ENCODE measurements around the gene YIPF3. TPM values are rescaled to one million over a fixed set of nuclear protein-coding genes. Genes with fewer than 3 reads are reported as not detected.

Gene YIPF3
- 118 TPM for total RNA-seq

DNA sequence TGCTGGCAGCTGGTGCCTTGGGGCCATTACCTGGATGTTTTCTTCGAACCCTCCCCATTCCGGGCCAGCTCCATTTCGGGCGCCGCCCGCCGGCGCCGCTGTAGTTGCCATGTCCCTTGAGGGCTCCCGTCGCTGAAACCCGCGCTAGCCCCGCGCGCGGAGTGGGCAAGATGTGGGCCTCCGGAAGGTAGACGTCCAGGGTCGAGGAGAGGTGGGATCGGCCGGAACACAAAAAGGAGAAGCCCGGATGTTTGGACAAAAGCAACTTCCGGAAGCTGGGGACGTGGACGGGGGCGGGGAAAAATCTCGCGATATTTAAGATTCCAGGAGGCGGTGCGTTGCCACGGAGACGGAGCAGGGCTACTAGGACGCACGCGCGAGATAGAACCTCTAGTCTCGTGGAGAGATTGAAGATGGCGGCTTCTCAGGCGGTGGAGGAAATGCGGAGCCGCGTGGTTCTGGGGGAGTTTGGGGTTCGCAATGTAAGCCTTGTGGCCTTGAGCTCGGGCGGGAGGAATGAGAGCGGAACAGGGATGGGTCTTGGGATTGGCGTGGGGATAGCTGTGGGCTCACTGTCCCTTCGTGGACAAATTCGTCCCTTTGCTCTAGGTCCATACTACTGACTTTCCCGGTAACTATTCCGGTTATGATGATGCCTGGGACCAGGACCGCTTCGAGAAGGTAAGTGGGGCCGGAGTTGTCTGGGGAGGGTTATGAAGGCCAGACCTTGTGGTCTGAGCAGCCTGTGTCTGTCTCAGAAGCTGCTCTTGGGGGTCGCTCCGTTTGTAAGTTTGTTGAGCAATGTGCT is at the start of gene YIPF3, which contains the start of gene POLR1C:
YIPF3 (minus strand) TSS at position 230 of the 808 bp plus-strand sequence; CDS start at position 111, 119 bp downstream.
POLR1C (plus strand) TSS at position 393 of the 808 bp plus-strand sequence; CDS start at position 414, 21 bp downstream.

DNA sequence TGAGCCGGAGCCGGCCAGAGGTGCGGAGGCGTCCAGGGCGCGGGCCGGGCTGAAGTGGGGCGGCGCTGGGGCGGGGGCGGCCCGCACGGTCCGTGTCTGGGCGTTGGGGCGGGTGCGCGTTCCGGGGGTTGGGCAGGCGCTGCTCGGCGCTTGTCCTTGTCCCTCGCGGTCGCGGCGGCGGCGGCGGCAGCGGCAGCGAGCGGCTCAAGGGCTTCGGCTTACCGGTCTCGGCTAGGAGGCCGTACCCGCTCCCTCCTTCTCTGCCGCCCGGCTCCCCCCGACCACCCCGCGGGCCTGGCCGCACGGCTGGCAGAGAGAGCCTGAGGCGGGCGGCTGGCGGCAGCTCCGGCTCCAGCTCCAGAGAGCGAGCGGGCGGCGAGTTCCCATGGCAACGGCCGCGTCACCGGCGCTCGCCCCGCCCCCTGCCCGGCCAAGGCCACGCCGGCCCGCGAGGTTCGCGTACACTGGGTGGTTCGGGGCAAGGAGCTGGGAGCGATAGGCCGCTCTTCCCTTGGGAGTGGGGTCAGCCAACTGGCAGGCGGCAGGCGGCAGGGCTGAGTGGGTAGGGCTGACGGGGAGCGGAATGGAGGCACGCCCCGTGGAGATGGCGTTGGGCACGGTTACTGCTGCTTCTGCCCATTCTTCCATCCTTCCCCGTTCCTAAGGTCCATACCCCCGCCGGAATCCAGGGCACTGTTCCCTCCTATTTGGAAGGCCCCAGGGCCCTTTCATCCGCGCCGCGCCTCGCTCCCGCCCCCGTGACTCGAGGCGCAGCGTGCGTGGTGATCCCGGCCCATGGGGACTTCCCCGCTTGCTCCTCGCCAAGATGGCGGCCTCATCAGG is 6.5 kb downstream of the YIPF3 start, which contains the start of gene LRRC73:
LRRC73 (minus strand) TSS at position 363 of the 843 bp plus-strand sequence. CDS start 561 bp downstream, outside the sequence.

DNA sequence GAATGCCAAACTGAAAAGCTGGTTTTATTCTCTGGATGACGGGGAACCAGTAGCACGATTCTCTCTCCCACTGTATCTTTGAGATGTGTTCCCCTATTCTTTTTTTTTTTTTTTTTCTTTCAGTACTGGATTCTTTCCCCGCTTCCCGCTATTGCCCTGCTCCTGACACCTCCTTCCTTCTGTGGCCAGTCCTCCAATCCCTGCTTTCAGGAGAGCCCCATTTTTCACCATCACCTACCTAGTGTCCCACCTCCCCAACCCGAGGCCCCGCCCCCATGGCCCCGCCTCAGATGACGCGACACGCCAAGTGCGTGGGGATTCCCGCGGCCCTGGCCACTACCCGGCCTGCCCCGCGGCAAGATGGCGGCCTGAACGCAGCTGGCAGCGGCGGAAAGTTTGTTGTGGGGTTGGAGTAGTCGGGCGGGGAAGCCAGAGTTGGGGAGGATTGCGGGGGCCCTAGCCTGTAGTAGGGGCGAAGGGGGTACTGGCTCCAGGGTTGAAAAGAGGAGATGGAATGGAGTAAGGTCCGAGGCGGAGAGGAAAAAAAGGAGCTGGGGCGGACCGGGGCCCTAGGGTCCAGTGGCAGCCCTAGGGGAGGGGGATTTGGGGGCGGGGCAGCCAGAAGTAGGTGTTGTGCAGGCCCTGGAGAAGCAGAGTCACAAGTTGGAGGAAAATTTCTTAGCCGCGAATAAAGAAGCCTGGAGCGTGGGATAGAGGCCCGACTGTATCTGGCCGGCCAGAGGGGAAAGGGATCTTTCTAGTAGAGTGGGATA is 39.3 kb downstream of the YIPF3 start, which contains the start of gene TJAP1:
TJAP1 (plus strand) TSS at position 336 of the 773 bp plus-strand sequence. CDS start 21,432 bp downstream, outside the sequence.

Other genes with a start within 250 kb of the YIPF3 start
- not detected for gene SLC22A7, start 218.7 kb downstream of the YIPF3 start, total RNA-seq
- gene CRIP3, start 208.1 kb downstream of the YIPF3 start, total RNA-seq: not detected
- gene ZNF318, start 147.3 kb downstream of the YIPF3 start, total RNA-seq: 31.2 TPM
- gene ABCC10, start 89.4 kb downstream of the YIPF3 start, total RNA-seq: 18.3 TPM
- gene DLK2, start 61.4 kb downstream of the YIPF3 start, total RNA-seq: 2.6 TPM
- 24.7 TPM for gene TJAP1, start 39.4 kb downstream of the YIPF3 start, total RNA-seq
- gene LRRC73, start 6.6 kb downstream of the YIPF3 start, total RNA-seq: 0.99 TPM
- 34.3 TPM for gene POLR1C, start 163 bp upstream of the YIPF3 start, total RNA-seq
- gene XPO5, start 59.1 kb upstream of the YIPF3 start, total RNA-seq: 31.7 TPM
- 18.2 TPM for gene POLH, start 59.3 kb upstream of the YIPF3 start, total RNA-seq
- 46.9 TPM for gene GTPBP2, start 112.3 kb upstream of the YIPF3 start, total RNA-seq
- gene MAD2L1BP, start 118.9 kb upstream of the YIPF3 start, total RNA-seq: 37.4 TPM
- gene RSPH9, start 128.1 kb upstream of the YIPF3 start, total RNA-seq: 1.7 TPM
- 35.5 TPM for gene MRPS18A, start 170.9 kb upstream of the YIPF3 start, total RNA-seq

All from camera-type eye (tissue), 1 donor.